Endothelial cell (in vitro differentiated cells): ENCODE data around the gene GSTK1. TPM values are rescaled to one million over a fixed set of nuclear protein-coding genes. Genes with fewer than 3 reads are reported as not detected.

Experiments used
- DNase-seq: peaks from one replicate; pipeline ENCODE4 v3.0.0; 2021; ENCODE audit warnings: low spot score
- H3K27ac Mint-ChIP-seq: one replicate; pipeline ENCODE4 v1.8.0; 2021; ENCODE audit warnings: mixed read lengths, inconsistent platforms; ENCODE audit not compliant: unreplicated experiment
- H3K27me3 Mint-ChIP-seq: one replicate; pipeline ENCODE4 v1.8.0; 2021; ENCODE audit warnings: mild to moderate bottlenecking, moderate library complexity, mixed read lengths, inconsistent platforms; ENCODE audit not compliant: unreplicated experiment
- H3K36me3 Mint-ChIP-seq: one replicate; pipeline ENCODE4 v1.8.0; 2021; ENCODE audit warnings: mild to moderate bottlenecking, low read depth, mixed read lengths, inconsistent platforms; ENCODE audit not compliant: unreplicated experiment
- H3K4me1 Mint-ChIP-seq: one replicate; pipeline ENCODE4 v1.8.0; 2021; ENCODE audit warnings: mild to moderate bottlenecking, mixed read lengths, inconsistent platforms; ENCODE audit not compliant: unreplicated experiment
- H3K4me3 Mint-ChIP-seq: one replicate; pipeline ENCODE4 v1.8.0; 2021; ENCODE audit warnings: mild to moderate bottlenecking, mixed read lengths, inconsistent platforms; ENCODE audit not compliant: unreplicated experiment
- H3K9me3 Mint-ChIP-seq: one replicate; pipeline ENCODE4 v1.8.0; 2021; ENCODE audit warnings: mixed read lengths, inconsistent platforms; ENCODE audit not compliant: unreplicated experiment
- CTCF ChIP-seq: fragments of 200-600 bp; sonication (generic); IDR thresholded peaks from one replicate; pipeline ENCODE4 v1.5.0; 2021; ENCODE audit warnings: antibody characterized with exemption; ENCODE audit not compliant: unreplicated experiment
- total RNA-seq: library from RNA; stranded (reverse); fragmentation: NEBNext Ultra II Directional; extraction: Animal tissue kit (Norgen Biotek cat#: 25700); gene quantifications from one replicate; pipeline ENCODE4 v1.2.1, GENCODE V29; 2021; ENCODE audit not compliant: unreplicated experiment

Gene GSTK1
- total RNA-seq, 1 donor from 2014 or later: 80.0 TPM

GRCh38 chr7:143290293-143290692 is 27.1 kb downstream of the GSTK1 start:
- no peak for DNase-seq
- no peak overlapping the region for H3K27ac Mint-ChIP-seq
- peaks cover 40% of the 10 kb centered on the region for H3K4me1 Mint-ChIP-seq
- H3K9me3 Mint-ChIP-seq: peaks cover 4% of the 10 kb centered on the region
- H3K27me3 Mint-ChIP-seq: peaks cover 18% of the 10 kb centered on the region
- peaks cover 41% of the 10 kb centered on the region for H3K36me3 Mint-ChIP-seq
- TF ChIP-seq CTCF: no peak
- H3K4me3 Mint-ChIP-seq: no peak overlapping the region

- Mint-ChIP-seq H3K27ac (no peak overlapping the region), H3K4me3 (no peak overlapping the region), H3K4me1 (peaks cover 39% of the 10 kb centered on the region), H3K36me3 (peaks cover 39% of the 10 kb centered on the region), H3K9me3 (no peaks in the 10 kb centered on the region), H3K27me3 (peaks cover 10% of the 10 kb centered on the region)
- DNase-seq: no peak
- TF ChIP-seq CTCF: no peak
Observed at GRCh38 chr7:143292876-143293275, 29.6 kb downstream of the GSTK1 start.

GRCh38 chr7:143295870-143296269 is 32.6 kb downstream of the GSTK1 start:
- H3K27me3 Mint-ChIP-seq: peaks cover 2% of the 10 kb centered on the region
- H3K9me3 Mint-ChIP-seq: no peaks in the 10 kb centered on the region
- H3K4me1 Mint-ChIP-seq: peaks cover 25% of the 10 kb centered on the region
- H3K27ac Mint-ChIP-seq: no peak overlapping the region
- H3K4me3 Mint-ChIP-seq: no peak overlapping the region
- no peak for DNase-seq
- TF ChIP-seq CTCF: no peak
- H3K36me3 Mint-ChIP-seq: peaks cover 59% of the 10 kb centered on the region

GRCh38 chr7:143296686-143297085 is 33.4 kb downstream of the GSTK1 start:
- no peak overlapping the region for H3K4me3 Mint-ChIP-seq
- H3K27me3 Mint-ChIP-seq: peaks cover 2% of the 10 kb centered on the region
- no peak for TF ChIP-seq CTCF
- H3K36me3 Mint-ChIP-seq: peaks cover 62% of the 10 kb centered on the region
- H3K4me1 Mint-ChIP-seq: peaks cover 18% of the 10 kb centered on the region
- no peak for DNase-seq
- no peaks in the 10 kb centered on the region for H3K9me3 Mint-ChIP-seq
- no peak overlapping the region for H3K27ac Mint-ChIP-seq

GRCh38 chr7:143299346-143299745 is 36.1 kb downstream of the GSTK1 start:
- no peak overlapping the region for H3K4me3 Mint-ChIP-seq
- peaks cover 62% of the 10 kb centered on the region for H3K36me3 Mint-ChIP-seq
- H3K27ac Mint-ChIP-seq: no peak overlapping the region
- no peak for DNase-seq
- TF ChIP-seq CTCF: no peak
- H3K4me1 Mint-ChIP-seq: peaks cover 18% of the 10 kb centered on the region
- no peaks in the 10 kb centered on the region for H3K9me3 Mint-ChIP-seq
- H3K27me3 Mint-ChIP-seq: peaks cover 3% of the 10 kb centered on the region
